ENCODE measurements around the gene TRPC4AP.

Gene TRPC4AP

GRCh38 chr20:34954904-34955230 is 137.7 kb downstream of the TRPC4AP start:
- no peak for DNase-seq

DNA sequence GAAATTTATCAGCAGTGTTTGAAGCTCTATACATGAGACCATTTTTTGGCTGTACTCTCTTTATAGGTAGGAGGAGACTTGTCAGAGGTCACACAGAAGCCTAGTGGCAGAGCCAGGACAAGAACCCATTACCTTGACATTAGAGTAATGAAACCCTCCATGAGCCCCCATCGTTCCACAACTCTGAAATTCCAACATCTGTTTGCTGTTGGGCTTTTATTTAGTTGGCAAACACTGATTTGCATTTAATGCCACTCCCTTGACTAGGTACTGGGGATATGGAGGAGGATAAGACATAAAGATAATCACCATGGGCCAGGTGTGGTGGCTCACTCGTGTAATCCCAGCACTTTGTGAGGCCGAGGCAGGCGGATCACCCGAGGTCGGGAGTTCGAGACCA is 138.6 kb downstream of the TRPC4AP start:
- DNase-seq, result no peak

- DNase-seq, result no peak
Measured at GRCh38 chr20:34952671-34953070, 139.9 kb downstream of the TRPC4AP start.

Measured in activated CD4-positive, alpha-beta T cell treated with anti-CD3 and anti-CD28 coated beads for 1 hour (primary cell).